ENCODE data around the gene MAP7D3.
"Not testable (repeated sequence)": the region's sequence is repeated elsewhere in the genome, so short reads cannot be mapped to it uniquely, and the experiment has no call there.

Gene MAP7D3

GRCh38 chrX:136251041-136251991 is at the start of gene MAP7D3:
TSS of gene MAP7D3 (minus strand) at chrX:136251400. CDS start at chrX:136251358, 42 bp downstream.
- in situ Hi-C loops (cut with HindIII; ENCODE audit: low sequenced_read_pairs) = no loop called here

DNA sequence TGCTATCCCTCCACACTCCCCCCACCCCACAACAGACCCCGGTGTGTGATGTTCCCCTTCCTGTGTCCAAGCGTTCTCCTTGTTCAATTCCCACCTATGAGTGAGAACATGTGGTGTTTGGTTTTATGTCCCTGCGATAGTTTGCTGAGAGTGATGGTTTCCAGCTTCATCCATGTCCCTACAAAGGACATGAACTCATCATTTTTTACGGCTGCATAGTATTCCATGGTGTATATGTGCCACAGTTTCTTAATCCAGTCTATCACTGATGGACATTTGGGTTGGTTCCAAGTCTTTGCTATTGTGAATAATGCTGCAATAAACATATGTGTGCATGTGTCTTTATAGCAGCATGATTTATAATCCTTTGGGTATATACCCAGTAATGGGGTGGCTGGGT is 49.5 kb upstream of the MAP7D3 start, which contains the start of gene ADGRG4:
TSS of gene ADGRG4 (plus strand) at position 243 of the 400 bp plus-strand sequence. CDS start 7,815 bp downstream, outside the sequence.
- in situ Hi-C loops (cut with HindIII; ENCODE audit: low sequenced_read_pairs) = not testable (repeated sequence)

- in situ Hi-C loops (cut with HindIII; ENCODE audit: low sequenced_read_pairs) = no loop called here
Measured at GRCh38 chrX:136295380-136295779, 44.2 kb upstream of the MAP7D3 start.

GRCh38 chrX:136292656-136293055 is 41.5 kb upstream of the MAP7D3 start:
- in situ Hi-C loops (cut with HindIII; ENCODE audit: low sequenced_read_pairs) = no loop called here

DNA sequence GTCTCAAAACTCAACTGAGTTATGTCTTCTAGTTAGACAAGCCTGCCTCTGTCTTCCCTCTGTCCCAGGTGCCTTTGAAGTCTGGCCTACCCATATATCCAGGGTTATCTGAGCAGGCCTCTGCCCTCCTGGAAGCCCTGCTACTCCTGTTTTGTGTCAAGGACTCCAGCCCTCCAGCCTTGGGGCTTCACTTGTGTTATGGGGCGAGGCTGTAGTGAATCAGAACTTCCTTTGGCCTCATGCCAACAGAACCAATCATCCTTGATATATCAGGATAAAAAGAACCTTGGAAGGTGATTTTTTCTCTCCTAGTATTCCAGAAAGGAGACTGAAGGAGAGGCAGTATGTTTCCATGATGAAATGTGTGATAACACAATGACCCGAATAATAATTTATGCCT is 40.6 kb upstream of the MAP7D3 start:
- in situ Hi-C loops (cut with HindIII; ENCODE audit: low sequenced_read_pairs) = no loop called here

- in situ Hi-C loops (cut with HindIII; ENCODE audit: low sequenced_read_pairs) = not testable (repeated sequence)
Measured at GRCh38 chrX:136286375-136286774, 35.2 kb upstream of the MAP7D3 start.

- in situ Hi-C loops (cut with HindIII; ENCODE audit: low sequenced_read_pairs) = no loop called here
Measured at GRCh38 chrX:136275553-136275952, 24.4 kb upstream of the MAP7D3 start.

DNA sequence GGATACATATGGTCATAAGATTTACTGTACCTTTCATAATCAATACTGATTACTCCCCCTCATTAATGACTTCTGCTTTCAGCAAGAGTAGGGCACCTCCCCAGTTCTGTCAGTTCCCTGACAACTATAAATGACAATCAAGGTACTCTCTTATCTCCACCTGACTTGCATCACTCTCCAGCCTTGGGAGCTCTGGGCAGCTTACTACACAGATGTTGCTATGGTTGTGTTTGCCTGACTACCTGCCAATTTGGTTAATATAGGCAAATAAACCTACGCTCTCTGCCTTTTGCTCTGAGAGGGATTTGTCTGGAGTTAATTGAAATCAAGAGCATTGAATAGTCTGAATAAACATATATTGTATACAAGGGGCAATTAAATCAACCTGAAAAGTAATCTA is 22.8 kb upstream of the MAP7D3 start:
- in situ Hi-C loops (cut with HindIII; ENCODE audit: low sequenced_read_pairs) = no loop called here

DNA sequence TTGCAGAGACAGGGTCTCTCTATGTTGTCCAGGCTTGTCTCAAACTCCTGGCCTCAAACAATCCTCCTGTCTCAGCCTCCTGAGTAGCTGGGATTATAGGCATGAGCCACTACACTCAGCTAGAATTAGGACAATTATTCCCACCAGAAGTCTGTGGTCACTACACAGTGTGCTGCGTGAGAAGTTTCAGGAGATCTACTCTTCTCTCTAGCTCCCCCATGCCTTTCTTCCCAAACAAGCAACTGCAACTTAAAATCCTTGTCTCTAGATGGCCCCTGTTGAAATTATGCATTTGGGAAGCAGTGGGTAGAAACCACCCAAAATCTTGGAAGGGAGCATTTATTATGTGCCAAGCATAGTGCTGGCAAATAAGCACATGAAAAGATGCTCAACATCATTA is 21.1 kb upstream of the MAP7D3 start:
- in situ Hi-C loops (cut with HindIII; ENCODE audit: low sequenced_read_pairs) = no loop called here

DNA sequence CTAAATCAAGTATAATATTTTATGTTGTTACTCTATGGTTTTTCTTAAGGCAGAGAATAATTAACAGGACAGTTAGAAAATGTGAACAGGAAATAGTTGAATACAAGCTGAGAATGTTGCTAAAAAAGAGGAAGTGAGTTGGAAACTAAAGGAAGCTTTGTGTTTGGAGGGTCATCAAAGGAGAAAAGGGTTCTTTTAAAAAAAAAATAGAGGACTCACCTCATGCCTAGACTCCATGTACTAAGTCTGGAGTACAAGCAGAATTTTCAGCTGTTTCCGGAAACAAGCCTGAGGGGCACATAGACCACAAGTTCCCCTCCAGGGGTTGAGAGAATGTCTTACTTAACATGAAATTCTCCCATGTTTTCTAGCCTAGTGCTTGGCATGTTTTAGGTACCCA is 20.1 kb upstream of the MAP7D3 start:
- in situ Hi-C loops (cut with HindIII; ENCODE audit: low sequenced_read_pairs) = no loop called here

DNA sequence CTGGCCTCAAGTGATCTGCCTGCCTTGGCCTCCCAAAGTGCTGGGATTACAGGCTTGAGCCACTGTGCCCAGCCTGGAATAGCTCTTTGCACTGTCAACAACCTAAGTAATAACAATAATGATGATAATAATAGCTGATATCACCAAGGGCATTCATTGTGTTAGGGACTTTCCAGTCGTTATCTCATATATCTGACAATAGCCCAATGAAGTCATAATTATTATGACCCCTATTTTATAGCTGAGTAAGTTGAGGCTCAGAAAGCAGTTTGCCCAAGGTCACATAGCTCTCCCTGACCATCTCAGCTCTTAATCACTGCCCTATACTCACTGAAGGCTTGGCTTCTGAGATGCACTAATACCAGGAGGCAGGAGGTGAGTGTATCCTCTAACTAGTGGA is 18.7 kb upstream of the MAP7D3 start:
- in situ Hi-C loops (cut with HindIII; ENCODE audit: low sequenced_read_pairs) = no loop called here

DNA sequence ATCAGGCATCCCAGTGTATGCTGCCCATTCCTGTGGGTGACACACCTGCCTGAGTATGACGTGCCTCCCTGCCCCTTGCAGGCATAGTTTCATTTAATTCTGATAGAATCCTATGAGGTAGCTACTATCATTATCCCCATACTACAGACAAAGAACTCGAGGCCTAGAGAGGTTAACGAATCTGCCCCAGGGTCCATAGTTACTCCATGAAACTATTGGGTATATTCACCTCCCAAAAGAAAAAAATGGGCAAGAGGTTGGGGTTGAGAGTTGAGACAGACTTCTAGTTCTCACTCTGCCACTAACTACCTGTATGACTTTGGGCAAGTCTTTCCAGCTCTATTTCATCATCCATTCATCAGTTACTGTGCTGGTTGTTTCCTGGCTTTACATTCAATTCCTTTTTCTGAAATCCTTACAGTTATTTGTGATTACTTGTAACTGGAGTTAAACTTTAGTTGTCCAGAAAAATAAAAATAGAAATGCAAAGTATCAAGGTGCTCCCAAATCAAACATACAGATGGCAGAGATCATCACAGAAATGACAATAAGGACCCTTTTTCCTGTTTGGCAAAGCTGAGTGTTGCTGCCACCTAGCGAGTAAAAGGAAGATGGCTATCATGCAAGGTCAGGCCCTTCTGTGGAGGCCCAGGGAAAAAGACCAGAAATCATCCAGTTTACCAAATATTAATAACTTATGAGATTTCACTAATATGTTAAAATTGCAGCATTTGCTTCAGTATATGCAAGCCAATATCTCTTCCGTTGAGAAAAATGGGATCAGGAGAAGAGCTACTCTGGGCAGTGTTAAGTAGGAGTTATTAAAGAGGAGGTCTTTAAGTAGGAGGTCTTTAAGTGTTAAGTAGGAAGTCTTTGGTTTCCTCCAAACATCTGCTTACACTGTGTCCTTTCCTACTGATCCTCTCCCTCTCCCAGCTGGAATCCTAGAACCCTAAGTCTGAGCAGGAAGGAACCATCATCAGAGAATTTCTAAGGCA is 17.1 kb upstream of the MAP7D3 start:
- in situ Hi-C loops (cut with HindIII; ENCODE audit: low sequenced_read_pairs) = no loop called here

DNA sequence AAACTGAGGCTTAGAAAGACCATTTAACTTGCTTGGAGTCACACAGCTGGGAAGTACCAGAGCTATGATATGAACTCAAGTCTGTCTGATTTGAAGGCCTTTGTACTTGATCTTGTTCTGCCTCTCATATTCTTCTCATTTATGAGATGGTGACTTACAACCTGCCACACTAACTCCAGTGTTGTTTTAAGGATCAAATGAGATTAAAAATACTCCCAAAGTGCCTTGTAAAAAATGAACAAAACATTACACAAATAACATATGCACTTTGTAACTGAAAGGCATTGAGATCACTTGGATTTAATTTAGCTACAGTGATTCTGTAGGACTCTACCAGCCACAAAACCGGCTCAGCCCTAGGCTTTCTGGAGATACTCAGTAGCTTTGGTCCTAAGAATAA is 15.6 kb upstream of the MAP7D3 start:
- in situ Hi-C loops (cut with HindIII; ENCODE audit: low sequenced_read_pairs) = no loop called here

GRCh38 chrX:136262812-136263315 is 11.7 kb upstream of the MAP7D3 start:
- in situ Hi-C loops (cut with HindIII; ENCODE audit: low sequenced_read_pairs) = no loop called here

- in situ Hi-C loops (cut with HindIII; ENCODE audit: low sequenced_read_pairs) = no loop called here
Measured at GRCh38 chrX:136262243-136262642, 11.0 kb upstream of the MAP7D3 start.

DNA sequence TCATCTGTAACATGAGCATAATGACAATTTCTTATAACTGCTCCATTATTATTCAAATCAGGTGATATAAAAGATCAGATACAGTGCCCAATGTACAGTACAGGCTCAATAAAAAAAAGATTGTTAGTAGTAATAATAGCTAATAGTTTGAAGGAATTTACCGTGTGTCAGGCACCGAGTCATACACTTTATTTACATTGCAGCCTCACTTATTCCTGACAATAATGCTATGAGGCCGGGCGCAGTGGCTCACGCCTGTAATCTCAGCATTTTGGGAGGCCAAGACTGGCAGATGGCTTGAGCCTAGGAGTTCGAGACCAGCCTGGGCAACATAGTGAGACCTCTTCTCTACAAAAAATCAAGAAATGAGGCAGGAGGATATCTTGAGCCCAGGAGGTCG is 10.1 kb upstream of the MAP7D3 start:
- in situ Hi-C loops (cut with HindIII; ENCODE audit: low sequenced_read_pairs) = no loop called here

DNA sequence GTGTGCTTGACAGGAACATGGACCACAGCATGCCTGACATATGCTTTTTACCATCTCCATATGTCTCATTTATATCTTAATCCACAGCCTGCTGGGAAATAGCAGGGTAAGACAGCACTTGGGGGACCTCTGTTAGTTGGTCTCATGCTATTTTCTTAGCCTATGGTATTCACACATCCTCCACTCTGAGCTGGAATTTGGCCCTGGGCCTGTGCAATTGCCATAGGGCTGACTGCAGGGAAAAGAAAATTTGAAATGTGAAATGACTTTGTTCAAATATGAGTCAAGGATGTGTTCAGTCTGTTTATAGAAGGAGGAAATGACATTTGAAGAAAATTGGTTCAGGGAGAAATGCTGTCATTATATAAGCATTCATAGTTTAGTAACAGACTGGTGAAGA is 9.6 kb upstream of the MAP7D3 start:
- in situ Hi-C loops (cut with HindIII; ENCODE audit: low sequenced_read_pairs) = no loop called here

DNA sequence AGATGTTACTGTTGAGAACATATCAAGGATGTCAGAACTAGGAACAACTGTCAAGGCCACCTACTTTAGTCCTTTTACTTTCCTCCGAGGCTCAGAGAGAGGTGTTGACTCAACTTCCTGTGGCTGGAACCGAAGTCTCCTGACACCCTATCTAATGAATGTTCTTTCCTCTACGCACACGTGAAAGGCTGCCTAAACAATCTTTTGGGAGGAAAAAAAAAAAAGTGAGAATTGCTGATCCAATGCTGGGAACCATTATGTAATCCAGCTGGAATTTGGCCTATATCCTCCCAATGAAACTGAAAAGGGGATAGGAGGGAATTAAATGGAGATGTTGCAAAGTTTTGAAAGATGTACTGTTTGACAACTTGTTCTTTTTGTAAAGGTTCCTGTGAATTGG is 8.3 kb upstream of the MAP7D3 start:
- in situ Hi-C loops (cut with HindIII; ENCODE audit: low sequenced_read_pairs) = no loop called here

DNA sequence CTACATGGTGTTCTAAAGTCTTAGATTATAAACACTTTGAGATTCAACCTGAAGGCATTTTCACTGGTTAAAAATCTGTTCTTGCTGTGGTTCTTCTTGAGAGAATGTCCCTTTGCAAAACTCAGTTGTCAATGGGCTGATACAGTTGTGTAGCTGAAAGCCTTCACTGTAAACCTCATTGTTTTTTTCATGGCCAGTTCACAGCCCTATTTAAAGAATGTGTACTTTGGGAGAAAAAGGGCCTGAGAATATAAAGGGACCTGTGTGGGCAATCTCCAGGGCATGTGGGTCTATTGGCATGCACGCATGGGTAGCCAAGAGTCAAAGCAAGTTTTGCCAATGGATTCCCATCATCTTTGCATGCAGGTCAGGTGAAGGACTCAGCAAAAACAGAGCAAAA is 7.8 kb upstream of the MAP7D3 start:
- in situ Hi-C loops (cut with HindIII; ENCODE audit: low sequenced_read_pairs) = no loop called here

- in situ Hi-C loops (cut with HindIII; ENCODE audit: low sequenced_read_pairs) = no loop called here
Measured at GRCh38 chrX:136256026-136256425, 4.8 kb upstream of the MAP7D3 start.

- in situ Hi-C loops (cut with HindIII; ENCODE audit: low sequenced_read_pairs) = no loop called here
Measured at GRCh38 chrX:136255541-136255940, 4.3 kb upstream of the MAP7D3 start.

Measured in endothelial cell of hepatic sinusoid (primary cell).